22Rv1 (cell line): Measurements from ENCODE around the gene ARHGEF19.

Experiments used
- ZFX ChIP-seq: fragments of 450-650 bp; IDR thresholded peaks from 2 replicates; pipeline ENCODE4 v1.6.1; 2017; ENCODE audit warnings: antibody characterized with exemption, borderline replicate concordance
- TF ChIP-seq, protein P1 (sequence below): fragments of 450-650 bp; IDR thresholded peaks from 2 replicates; pipeline ENCODE4 v1.5.1; 2017; ENCODE audit warnings: mild to moderate bottlenecking

DNA sequence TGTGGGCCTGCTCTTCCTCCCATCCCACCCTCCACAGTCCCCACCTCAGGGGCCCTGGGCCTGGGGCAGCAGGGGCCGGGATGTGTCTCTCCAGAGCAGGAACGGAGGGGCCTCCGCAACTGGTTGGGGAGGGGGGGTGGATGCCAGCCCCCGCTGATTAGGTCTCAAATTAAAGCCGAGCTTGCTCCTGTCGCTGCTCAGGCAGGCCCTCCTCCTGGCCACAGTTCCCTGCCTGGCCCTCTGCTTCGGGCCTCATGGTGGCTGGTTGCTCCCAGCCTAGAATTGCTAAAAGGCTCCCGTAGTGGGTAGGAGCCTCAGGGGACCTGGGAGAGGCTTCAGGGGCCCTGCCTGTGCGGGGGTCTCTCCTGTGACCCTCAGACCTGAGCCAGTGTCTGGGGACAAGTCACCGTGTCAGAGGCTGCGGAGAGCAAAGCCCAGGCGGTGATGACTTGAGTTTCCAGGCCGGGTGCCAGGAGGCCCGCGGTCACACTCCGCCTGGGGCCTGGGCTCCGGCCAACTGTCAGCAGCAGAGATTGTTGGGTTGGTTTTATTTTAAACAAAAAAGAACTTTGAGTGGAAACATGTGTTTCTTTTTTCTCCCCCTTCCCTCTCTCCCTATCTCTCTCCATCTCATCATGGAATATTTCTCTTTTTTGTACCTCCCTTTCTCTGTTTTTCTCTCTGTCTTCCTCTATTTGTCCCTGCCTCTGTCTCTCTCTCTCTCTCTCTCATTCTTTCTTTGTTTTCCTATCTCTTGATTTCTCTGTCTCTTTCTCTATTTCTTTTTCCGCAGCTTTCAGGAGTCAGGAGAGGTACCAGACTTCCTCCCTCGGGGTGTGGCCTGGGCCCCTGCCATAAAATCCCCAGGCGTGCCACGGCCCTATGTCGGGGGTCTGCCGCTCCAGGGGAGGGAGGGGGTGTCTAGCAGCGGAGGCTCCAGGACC is 36.6 kb downstream of the ARHGEF19 start:
- TF ChIP-seq, protein P1, sequence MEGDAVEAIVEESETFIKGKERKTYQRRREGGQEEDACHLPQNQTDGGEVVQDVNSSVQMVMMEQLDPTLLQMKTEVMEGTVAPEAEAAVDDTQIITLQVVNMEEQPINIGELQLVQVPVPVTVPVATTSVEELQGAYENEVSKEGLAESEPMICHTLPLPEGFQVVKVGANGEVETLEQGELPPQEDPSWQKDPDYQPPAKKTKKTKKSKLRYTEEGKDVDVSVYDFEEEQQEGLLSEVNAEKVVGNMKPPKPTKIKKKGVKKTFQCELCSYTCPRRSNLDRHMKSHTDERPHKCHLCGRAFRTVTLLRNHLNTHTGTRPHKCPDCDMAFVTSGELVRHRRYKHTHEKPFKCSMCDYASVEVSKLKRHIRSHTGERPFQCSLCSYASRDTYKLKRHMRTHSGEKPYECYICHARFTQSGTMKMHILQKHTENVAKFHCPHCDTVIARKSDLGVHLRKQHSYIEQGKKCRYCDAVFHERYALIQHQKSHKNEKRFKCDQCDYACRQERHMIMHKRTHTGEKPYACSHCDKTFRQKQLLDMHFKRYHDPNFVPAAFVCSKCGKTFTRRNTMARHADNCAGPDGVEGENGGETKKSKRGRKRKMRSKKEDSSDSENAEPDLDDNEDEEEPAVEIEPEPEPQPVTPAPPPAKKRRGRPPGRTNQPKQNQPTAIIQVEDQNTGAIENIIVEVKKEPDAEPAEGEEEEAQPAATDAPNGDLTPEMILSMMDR = no peak
- no peak for TF ChIP-seq ZFX
